ENCODE data around the gene HLA-A.
"Not testable (repeated sequence)": the region's sequence is repeated elsewhere in the genome, so short reads cannot be mapped to it uniquely, and the experiment has no call there.

The HLA-A gene

DNA sequence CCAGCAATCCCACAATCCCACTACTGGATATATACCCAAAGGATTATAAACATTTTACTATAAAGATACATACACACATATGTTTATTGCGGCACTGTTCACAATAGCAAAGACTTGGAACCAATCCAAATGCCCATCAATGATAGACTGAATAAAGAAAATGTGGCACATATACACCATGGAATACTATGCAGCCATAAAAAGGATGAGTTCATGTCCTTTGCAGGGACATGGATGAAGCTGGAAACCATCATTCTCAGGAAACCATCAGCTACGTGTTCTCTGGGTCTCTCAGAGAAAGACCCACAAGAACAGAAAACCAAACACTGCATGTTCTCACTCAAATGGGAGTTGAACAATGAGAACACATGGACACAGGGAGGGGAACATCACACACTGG lies 21.4 kb downstream of the HLA-A start:
- DNase-seq = not testable (repeated sequence)

GRCh38 chr6:29964518-29964886 lies 22.2 kb downstream of the HLA-A start:
- no peak for DNase-seq

GRCh38 chr6:29964887-29965562 lies 22.7 kb downstream of the HLA-A start:
- DNase-seq = peak; percentile 54 to 82

DNA sequence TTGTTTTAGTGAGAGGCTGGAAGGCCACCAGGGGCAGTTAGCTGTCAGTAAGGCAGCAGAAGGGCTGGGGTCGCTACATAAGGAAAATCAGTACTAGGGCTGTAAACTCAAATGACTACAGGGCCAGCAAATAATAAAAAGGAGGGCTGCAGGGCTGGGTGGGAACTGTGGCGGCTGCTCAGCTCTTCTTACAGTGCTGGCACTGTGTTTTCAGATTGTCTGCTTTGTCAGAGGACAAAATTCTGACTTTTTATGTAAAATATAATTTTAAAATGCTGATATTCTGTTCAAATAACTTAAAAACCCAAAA lies 23.2 kb downstream of the HLA-A start:
- DNase-seq = no peak

GRCh38 chr6:29965873-29966601 lies 23.7 kb downstream of the HLA-A start:
- DNase-seq = peak; percentile 28 to 51

GRCh38 chr6:29967379-29968010 lies 25.2 kb downstream of the HLA-A start:
- DNase-seq = no peak

DNA sequence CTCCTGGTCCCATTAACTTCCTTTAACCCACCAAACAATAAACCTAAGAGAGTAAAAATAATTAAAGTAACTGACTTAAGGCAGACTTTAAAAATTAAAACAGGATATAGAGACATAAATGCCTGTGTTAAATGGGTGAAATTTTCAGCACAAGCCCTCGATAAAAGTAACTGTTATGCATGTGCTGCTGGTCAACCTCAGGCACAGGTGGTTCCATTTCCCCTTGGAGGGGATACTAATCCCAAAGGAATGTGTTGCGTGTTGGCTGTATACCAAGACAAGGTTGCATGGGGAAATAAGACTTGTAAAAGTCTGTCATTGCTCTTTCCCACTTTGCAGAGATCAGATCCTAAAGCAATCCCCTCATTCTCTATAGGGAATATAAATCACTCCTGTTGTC lies 25.8 kb downstream of the HLA-A start:
- DNase-seq = no peak

- DNase-seq = no peak
Measured at GRCh38 chr6:29968905-29969304, 26.6 kb downstream of the HLA-A start.

- no peak for DNase-seq
Measured at GRCh38 chr6:29970711-29971110, 28.4 kb downstream of the HLA-A start.

GRCh38 chr6:29974901-29975560 lies 32.7 kb downstream of the HLA-A start:
- peak in 1 of 2 experiments; percentile 3 for DNase-seq

DNA sequence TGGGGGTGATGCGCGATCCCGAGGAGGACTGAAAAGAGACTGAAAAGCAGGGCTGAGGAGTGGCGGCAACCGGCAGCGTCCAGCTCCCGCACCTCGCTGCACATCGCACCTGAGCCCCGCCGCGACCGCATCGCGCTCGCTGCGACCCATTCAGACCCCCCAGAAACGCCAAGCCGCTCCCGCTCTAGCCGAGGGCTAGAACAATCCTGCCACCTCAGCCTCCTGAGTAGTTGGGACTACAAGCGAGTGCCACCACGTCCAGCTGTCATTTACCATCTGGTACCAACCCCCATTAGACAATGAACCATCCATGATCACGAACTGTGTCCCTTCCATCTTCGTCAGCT lies 33.2 kb downstream of the HLA-A start:
- DNase-seq = no peak

DNA sequence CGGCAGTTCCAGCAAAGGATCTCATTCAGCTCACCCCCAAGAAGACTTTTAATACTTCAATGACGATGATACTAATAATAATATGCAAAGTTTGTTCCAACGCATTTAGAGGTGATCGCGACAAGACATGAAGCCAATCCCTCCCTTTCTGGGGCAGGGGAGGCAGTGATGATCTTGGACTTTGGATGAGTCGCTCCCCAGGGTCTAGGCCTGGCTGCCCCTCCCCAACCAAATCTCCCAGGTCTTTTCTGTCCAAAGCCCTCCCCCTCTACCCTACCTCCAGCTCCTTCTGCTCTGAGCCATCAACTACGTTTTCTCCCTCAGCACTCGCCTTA lies 33.9 kb downstream of the HLA-A start:
- DNase-seq = no peak

GRCh38 chr6:29976588-29977424 lies 34.5 kb downstream of the HLA-A start:
- peak; percentile 26 to 42 for DNase-seq

GRCh38 chr6:29977425-29977727 lies 35.0 kb downstream of the HLA-A start:
- no peak for DNase-seq

- not testable (repeated sequence) for DNase-seq
Measured at GRCh38 chr6:29980013-29980412, 37.7 kb downstream of the HLA-A start.

- DNase-seq = no peak
Measured at GRCh38 chr6:29980511-29980910, 38.2 kb downstream of the HLA-A start.

- no peak for DNase-seq
Measured at GRCh38 chr6:29981211-29981812, 39.0 kb downstream of the HLA-A start.

DNA sequence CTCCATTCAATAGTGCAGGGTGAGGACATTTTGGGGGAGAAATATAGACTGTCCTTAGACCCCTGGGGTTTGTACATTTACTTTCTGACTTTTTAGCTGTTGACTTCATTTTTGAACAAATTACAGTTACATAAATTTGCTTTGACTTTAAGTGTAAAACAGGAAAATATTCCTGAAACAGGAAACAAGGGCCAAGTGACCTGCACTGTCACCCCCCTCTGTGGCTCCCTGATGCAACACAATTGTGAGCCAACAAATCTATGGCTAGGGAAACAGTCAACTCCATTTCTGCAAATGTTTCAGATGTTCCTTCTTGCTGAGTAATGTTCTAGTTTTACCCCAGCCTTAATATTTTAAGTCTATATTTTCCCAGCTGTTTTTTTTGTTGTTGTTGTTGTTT lies 39.8 kb downstream of the HLA-A start:
- DNase-seq = no peak

GRCh38 chr6:29984232-29984631 lies 41.9 kb downstream of the HLA-A start:
- no peak for DNase-seq

- DNase-seq = no peak
Measured at GRCh38 chr6:29984992-29985391, 42.7 kb downstream of the HLA-A start.

GRCh38 chr6:29986179-29986781 lies 43.9 kb downstream of the HLA-A start:
- DNase-seq = no peak

DNA sequence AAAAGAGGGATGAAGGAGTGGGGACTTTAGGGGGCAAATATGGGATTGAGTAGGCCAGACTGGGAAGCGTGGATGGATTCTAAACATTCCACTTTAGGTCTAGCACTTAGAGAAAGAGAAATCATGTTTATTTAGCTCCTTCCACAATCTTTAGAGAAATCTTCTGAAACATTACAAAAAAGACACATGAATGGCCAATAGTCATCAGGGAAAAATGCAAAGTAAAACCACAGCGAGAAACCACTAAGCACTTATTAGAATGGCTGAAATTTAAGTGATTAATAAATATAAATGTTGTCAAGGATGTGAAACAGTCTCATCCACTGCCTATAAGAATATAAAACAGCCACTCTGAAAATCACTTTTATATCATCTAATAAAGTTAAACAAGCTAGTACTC lies 46.9 kb downstream of the HLA-A start:
- no peak for DNase-seq

GRCh38 chr6:29990931-29991330 lies 48.6 kb downstream of the HLA-A start:
- DNase-seq = no peak

Measured in stimulated activated CD4-positive, alpha-beta T cell treated with anti-CD3 and anti-CD28 coated beads, Interleukin-4, amount 100 ng/mL, for 4 hours (primary cell).